HT1080 (cell line): Measurements from ENCODE around the gene KIFC3. TPM values are rescaled to one million over a fixed set of nuclear protein-coding genes. Genes with fewer than 3 reads are reported as not detected.
"Not testable (repeated sequence)": the region's sequence is repeated elsewhere in the genome, so short reads cannot be mapped to it uniquely, and the experiment has no call there.

Experiments
- DNase-seq: peaks from one replicate; pipeline ENCODE4 v3.0.0-alpha.2; 2015; ENCODE audit warnings: low read depth
- small RNA-seq: library from RNA; depleted of rRNA; stranded (forward); fragments of <200 nt; gene quantifications from one replicate; pipeline ENCODE3, GENCODE V24; 2014
- total RNA-seq: library from RNA; depleted of rRNA; stranded (reverse); fragments of >200 nt; shearing (Covaris generic); gene quantifications from 2 replicates; pipeline ENCODE4 v1.2.3, GENCODE V29; 2014; rRNA removed

The KIFC3 gene
- total RNA-seq, 1 experiment from 2014 or later = 134 TPM

DNA sequence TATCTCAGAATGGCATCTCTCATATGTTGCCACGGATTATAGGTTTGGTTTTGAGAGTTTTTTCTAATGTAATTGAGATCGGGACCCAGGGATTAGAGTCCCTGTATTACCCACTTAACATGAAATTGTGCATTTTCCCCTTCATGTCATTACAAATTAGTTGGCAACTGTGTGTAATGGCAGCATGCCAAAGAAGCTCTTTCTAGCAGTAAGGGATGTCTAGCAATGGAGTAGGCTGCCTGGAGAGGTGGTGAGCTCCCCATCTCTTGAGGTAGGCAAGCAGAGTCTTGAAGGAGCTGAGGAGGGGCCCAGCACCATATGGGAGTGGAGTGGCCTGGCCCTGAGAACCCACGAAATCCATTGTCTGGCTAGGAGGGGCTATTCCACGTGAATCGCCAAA lies 76.7 kb downstream of the KIFC3 start:
- no peak for DNase-seq

DNA sequence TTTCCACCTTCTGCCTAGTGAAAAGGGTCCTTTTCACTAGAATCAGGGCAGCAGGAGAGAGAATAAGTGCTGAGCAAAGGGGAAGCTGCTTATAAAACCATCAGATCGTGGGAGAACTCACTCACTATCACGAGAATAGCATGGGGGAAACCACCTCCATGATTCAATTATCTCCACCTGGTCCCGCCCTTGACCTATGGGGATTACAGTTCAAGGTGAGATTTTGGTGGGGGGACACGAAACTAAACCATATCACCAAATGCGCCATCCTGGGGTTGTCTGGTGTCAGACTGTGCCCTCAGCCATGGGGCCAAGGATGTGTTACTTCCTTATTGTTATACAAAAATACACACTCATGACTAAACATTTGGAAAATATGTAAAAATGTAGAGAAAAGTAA lies 77.1 kb downstream of the KIFC3 start:
- DNase-seq = no peak

DNA sequence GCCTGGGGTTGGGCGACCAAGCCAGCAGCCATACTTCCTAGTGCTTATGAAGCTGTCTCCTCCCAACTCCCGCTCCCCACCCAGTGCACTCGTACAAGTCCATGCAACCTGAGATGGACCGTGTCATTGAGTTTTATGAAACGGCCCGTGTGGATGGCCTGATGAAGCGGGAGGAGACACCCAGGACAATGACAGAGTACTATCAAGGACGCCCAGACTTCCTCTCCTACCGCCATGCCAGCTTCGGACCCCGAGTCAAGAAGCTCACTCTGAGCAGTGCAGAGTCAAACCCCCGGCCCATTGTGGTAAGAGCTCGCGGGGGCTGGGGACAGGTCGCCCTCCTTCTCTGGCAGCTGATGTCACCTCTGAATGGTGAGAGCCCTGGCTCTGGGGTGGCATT lies 77.8 kb downstream of the KIFC3 start:
- no peak for DNase-seq

DNA sequence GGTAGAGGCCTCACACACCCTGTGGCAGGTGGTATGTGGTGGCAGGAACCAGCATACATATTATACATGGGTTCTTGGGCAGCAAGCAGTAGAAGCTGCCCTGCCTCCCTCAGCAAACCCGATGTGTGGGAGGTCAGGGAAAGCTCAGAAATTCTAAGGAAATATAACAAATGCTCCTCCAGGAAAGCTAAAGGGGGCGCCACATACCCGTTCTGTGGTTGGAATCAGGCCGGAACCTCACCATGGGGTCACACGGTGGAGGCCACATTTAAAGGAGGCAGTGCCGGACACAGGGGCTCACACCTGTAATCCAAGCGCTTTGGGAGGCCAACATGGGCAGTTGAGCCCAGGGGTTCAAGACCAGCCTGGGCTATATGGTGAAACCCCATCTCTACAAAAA lies 79.1 kb downstream of the KIFC3 start:
- no peak for DNase-seq

DNA sequence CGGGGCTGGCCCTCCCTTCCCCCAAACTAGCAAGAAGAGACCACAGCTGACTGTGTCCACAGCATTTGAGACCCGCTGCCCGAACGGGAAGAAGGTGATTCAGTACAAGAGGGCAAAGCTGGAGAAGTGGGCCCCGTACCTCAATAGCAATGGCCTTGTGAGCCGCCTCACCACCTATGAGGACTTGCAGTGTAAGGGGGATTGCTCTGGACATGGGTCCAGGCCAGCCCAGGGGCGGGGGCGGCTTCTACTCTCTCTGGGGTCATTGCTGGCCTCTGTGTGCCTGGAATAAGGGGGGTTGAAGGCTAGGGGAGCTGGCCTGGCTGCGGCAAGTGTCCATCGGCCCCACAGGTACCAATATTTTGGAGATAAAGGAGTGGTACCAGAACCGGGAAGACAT lies 79.6 kb downstream of the KIFC3 start:
- DNase-seq = no peak

DNA sequence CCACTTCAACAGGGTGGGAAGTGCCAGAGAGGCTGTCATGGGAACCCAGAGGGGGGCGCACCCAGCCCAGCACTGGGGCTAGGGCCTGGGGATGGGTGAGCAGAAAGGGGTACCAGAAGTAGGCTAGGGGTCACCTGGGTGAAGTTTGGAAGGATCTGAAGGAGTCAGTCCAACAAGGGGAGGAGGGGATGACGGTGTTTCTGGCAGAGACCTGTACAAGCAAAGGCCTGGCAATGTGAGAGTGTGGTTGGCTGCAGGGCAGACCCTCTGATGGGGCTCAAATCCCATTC lies 80.1 kb downstream of the KIFC3 start:
- DNase-seq = no peak

DNA sequence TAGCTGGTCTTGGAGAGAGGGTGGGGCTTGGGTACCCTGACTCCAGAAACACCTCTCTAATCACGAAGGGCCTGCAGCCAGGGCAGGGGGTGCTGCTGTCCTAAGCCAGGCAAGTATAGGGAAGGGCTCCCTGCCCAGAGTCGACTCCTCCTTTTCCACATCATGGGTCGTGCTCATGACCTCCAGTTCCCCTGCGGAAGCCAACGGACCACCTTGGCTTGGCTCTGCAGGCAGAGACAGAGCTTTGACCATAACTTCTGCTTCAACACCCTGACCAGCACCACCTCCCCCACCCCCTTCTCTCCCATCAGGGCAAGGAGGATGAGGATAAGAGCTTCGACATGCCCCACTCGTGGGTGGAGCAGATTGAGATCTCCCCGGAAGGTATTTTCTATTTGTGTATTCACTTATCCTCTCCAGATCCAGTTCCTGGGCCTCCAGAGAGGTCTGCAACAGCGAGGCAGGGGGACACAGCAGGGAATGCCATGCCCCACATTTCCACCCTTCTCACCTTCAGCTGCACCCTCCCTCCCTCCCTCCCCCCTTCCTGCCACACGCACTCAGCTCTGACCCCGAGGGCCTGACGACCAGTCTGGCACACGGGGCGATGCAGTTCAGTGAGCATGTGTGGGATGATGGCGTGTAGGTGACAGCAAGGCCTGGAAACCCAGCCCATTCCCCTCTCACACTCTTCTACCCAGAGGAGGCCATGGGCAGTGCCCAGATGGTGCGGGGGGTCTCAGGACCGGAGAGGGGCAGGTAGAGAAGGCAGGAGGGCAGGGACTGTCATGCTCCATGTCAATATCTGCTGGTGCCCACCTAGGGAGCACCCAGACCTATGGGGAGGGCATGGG lies 80.7 kb downstream of the KIFC3 start:
- no peak for DNase-seq

DNA sequence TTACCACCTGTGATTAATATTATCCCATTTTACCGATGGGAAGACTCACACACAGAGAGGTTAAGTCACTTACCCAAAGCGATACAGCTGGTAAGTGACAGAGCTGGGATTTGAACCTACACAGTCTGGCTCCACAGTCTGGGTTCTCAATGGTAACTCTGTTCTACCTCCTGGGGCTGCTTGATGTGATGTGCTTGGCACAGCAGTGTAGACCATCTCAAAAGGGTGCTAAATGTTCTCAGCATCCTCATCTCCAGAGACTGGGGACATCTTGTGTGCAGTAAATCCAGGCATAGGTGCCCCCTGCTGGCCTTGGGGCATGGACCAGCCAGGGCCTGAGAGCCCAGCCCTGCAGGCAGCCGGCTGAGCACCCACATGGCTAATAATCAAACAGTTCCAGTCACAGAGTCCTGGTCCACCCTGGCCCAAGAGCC lies 82.1 kb downstream of the KIFC3 start:
- peak; percentile 60 for DNase-seq

DNA sequence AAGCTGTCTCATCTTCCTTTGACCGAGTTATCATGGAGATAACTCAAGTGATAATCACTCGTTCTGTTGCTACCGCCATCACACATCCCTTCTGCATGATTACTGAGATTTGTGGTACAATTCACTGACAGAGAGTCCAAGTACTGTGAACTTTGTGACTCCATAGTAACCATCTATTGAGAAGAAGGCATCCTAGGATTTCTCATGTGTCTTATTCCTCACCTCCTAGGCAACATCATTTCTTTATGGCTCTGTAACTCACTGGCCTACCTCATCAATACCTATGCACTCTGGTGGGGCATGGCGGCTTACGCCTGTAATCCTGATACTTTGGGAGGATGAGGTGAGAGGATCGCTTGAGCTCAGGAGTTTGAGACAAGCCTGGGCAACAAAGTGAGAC lies 88.2 kb downstream of the KIFC3 start:
- no peak for DNase-seq

DNA sequence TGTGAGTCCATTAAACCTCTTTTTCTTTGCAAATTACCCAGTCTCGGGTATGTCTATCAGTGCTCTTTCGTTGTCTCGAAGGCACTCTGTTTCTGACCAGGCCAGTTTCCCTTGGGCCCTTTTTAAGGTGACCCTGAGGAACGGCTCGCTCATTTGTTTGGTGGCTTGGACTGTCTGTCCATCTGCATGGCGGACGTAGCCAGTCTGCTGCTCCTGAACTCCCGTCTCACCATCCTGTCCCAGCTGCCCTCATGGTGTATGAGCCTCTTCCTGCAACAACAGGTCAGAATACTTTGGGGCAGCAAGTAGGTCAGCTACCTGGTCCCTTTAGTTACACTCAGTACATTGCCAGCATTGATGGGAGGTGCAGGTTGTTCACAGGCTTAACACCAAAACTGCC lies 88.7 kb downstream of the KIFC3 start:
- no peak for DNase-seq

DNA sequence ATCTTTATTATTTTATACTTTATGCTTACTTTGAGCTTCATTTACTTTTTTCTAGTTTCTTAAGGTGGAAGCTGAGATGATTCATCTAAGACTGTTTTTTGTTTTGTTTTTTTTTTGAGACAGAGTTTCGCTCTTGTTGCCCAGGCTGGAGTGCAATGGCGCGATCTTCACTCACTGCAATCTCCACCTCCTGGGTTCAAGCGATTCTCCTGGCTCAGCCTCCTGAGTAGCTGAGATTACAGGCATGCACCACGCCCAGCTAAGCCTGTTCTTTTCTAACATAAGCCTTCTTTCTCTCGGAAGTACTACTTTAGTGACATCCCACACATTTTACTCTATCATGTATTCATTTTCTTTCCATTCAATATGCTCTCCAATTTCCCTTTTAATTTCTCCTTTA lies 89.7 kb downstream of the KIFC3 start:
- not testable (repeated sequence) for DNase-seq

DNA sequence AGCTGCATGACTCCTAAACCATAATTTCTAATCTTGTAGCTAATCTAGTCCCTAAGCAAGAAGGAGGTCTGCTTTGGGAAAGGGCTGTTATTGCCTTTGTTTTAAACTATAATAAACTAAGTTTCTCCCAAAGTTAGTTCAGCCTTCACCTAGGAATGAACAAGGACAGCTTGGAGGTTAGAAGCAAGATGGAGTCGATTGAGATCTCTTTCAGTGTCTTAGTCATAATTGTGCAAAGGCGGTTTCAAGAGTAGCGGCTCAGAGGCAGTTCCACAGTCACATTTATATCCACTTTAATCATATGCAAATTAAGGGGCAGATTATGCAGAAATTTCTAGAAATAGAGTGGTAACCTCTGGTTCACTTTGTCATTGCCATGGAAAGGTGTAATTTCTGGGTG lies 90.3 kb downstream of the KIFC3 start:
- DNase-seq = no peak

DNA sequence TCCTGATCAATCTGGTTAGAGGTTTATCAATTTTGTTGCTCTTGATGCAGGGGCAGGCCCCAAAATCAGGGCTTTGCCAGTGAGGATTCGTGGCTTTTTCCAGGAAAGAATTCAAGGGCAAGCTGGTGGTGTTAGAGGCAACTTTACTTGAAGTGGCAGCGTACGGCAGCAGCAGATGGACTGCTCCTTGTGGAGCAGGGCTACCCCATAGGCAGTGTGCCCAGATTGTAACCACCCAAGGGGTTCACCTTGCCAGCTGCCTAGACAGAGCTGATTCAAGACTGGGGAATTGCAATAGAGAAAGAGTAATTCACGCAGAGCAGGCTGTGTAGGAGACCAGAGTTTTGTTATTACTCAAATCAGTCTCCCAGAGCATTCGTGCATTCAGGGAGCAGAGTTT lies 90.9 kb downstream of the KIFC3 start:
- no peak for DNase-seq

DNA sequence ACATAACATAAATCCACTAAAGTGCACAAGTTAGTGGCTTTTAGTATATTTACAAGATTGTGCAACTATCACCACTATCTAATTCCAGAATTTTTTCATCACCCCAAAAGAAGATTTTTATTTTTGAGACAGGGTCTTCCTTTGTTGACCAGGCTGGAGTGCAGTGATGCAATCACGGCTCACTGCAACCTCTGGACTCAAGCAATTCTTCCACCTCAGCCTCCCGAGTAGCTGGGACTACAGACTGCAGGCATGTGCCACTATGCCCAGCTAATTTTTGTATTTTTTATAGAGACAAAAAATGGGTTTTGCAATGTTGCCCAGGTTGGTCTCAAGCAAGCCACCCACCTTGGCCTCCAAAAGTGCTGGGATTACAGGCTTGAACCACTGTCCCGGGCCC lies 92.6 kb downstream of the KIFC3 start:
- DNase-seq = no peak

Small RNA genes lying within 50 kb of the gene (small RNA-seq; reads per million reads assigned to genes)
- gene MIR6772 (not detected), gene RNU6-20P (not detected)

Other genes with a start within 250 kb of the KIFC3 start
- 11.5 and 18.9 TPM in 2 replicates for gene ADGRG1, start 173.9 kb downstream of the KIFC3 start, total RNA-seq
- gene ADGRG3, start 134.2 kb downstream of the KIFC3 start, total RNA-seq = not detected in 2 replicates
- gene DRC7, start 107.7 kb downstream of the KIFC3 start, total RNA-seq = not detected in 2 replicates
- 44.7 and 54.3 TPM in 2 replicates for gene KATNB1, start 66.7 kb downstream of the KIFC3 start, total RNA-seq
- gene CNGB1, start 168.6 kb upstream of the KIFC3 start, total RNA-seq = 0.32 and 0.50 TPM in 2 replicates
- gene ZNF319, start 198.2 kb upstream of the KIFC3 start, total RNA-seq = 2.0 and 2.8 TPM in 2 replicates
- 16.8 and 25.7 TPM in 2 replicates for gene USB1, start 198.9 kb upstream of the KIFC3 start, total RNA-seq
- gene MMP15, start 223.3 kb upstream of the KIFC3 start, total RNA-seq = 3.2 and 3.6 TPM in 2 replicates